Thyroid gland (tissue), 4 donors: ENCODE data around the gene RAPGEF6. TPM values are rescaled to one million over a fixed set of nuclear protein-coding genes. Genes with fewer than 3 reads are reported as not detected.

Experiments
- DNase-seq, 2 donors: peaks; one replicate each; pipeline ENCODE4 v3.0.0-alpha.2; 2019
- H3K27ac ChIP-seq, 3 donors: fragments of 200-600 bp; sonication (generic); 1 replicate in 2 of 3; 2 replicates in 1 of 3; pipeline ENCODE4 v1.5.1; 2016 to 2019; ENCODE audit warnings: mild to moderate bottlenecking in 1 of 3, moderate library complexity in 1 of 3
- H3K27me3 ChIP-seq: fragments of 200-600 bp; sonication (generic); one replicate; pipeline ENCODE4 v1.5.1; 2019
- H3K36me3 ChIP-seq, 2 donors: fragments of 200-600 bp; sonication (generic); one replicate each; pipeline ENCODE4 v1.5.1; 2016 to 2019
- H3K4me1 ChIP-seq, 2 donors: fragments of 200-600 bp; sonication (generic); one replicate each; pipeline ENCODE4 v1.5.1; 2017 to 2019
- H3K4me3 ChIP-seq, 3 donors: fragments of 200-600 bp; sonication (generic); replicated peaks in 1 of 3; 1 replicate in 2 of 3; 2 replicates in 1 of 3; pipeline ENCODE4 v1.5.1; 2016; ENCODE audit warnings: mild to moderate bottlenecking in 1 of 3
- H3K9me3 ChIP-seq: fragments of 200-600 bp; sonication (generic); one replicate; pipeline ENCODE4 v1.5.1; 2017
- POLR2A ChIP-seq, 2 donors: fragments of 450-650 bp; IDR thresholded peaks; one replicate each; pipeline ENCODE4 v1.6.1; 2017; ENCODE audit warnings: antibody characterized with exemption in 2 of 2, mild to moderate bottlenecking in 2 of 2, moderate library complexity in 1 of 2
- WGBS, 2 donors: methylation state at CpG; one replicate each; pipeline ENCODE4 v1.1.5; 2017; 5-methylcytosine and 5-hydroxymethylcytosine counted together
- intact Hi-C: fragments of 100-400 bp; cut with DNase I; formaldehyde crosslinking; loops from one replicate; pipeline ENCODE4 v1.15.1; 2023
- total RNA-seq, 4 donors: library from RNA; depleted of rRNA; stranded (reverse); fragments of >200 nt; gene quantifications; one replicate each; pipeline ENCODE4 v1.2.3, GENCODE V29; 2016
- TF ChIP-seq, protein P1 (sequence below), 6 experiments: fragments of 200-600 bp in 3 of 6; fragments of 450-650 bp in 3 of 6; sonication (generic) in 3 of 6; IDR thresholded peaks; one replicate each; pipeline ENCODE4 v1.5.1; 2016 to 2019; ENCODE audit warnings: antibody characterized with exemption in 6 of 6, mild to moderate bottlenecking in 2 of 6, inconsistent platforms in 1 of 6, moderate library complexity in 1 of 6

The RAPGEF6 gene
- total RNA-seq, 4 donors from 2014 or later, result 20.2 to 36.4 (median 25.2) TPM

- intact Hi-C loops, result no loop called here
- TF ChIP-seq, protein P1, sequence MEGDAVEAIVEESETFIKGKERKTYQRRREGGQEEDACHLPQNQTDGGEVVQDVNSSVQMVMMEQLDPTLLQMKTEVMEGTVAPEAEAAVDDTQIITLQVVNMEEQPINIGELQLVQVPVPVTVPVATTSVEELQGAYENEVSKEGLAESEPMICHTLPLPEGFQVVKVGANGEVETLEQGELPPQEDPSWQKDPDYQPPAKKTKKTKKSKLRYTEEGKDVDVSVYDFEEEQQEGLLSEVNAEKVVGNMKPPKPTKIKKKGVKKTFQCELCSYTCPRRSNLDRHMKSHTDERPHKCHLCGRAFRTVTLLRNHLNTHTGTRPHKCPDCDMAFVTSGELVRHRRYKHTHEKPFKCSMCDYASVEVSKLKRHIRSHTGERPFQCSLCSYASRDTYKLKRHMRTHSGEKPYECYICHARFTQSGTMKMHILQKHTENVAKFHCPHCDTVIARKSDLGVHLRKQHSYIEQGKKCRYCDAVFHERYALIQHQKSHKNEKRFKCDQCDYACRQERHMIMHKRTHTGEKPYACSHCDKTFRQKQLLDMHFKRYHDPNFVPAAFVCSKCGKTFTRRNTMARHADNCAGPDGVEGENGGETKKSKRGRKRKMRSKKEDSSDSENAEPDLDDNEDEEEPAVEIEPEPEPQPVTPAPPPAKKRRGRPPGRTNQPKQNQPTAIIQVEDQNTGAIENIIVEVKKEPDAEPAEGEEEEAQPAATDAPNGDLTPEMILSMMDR (IDR thresholded peaks at IDR 0.05), result no peak
- no peak for TF ChIP-seq POLR2A (IDR thresholded peaks at IDR 0.05)
- H3K9me3 ChIP-seq, result no peaks in the 10 kb centered on the region
- no peaks in the 10 kb centered on the region for H3K4me1 ChIP-seq
- H3K27ac ChIP-seq, result no peak overlapping the region
- no peak overlapping the region for H3K4me3 ChIP-seq
- no peaks in the 10 kb centered on the region for H3K36me3 ChIP-seq
- no peaks in the 10 kb centered on the region for H3K27me3 ChIP-seq
- DNase-seq, result no peak
Observed at GRCh38 chr5:131523500-131524185, 111.4 kb downstream of the RAPGEF6 start.

DNA sequence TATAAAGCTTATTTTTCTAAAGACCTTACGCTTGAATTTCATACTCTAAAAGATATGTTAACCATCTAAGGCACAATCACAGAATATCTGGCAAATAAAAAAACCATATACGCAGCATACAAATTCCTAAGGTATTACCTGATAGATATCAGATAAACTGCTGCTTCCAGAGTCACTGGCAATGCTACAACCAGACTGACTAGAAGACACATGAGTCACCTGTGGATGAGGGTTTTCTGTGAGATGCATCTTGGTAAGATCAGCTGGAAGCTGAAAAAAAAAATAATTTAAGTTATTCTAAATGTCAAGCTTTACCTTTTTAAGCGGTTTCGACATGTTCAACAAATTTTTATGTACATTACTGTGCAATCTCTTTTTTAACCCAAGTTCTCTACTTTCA, 113.8 kb downstream of the RAPGEF6 start:
- 96 to 97% methylated on average over 4 of the region's 4 CpGs for WGBS, 2 donors
- TF ChIP-seq, protein P1 (IDR thresholded peaks at IDR 0.05), result no peak
- TF ChIP-seq POLR2A (IDR thresholded peaks at IDR 0.05), result no peak
- intact Hi-C loops, result no loop called here
- H3K27ac ChIP-seq, result no peak overlapping the region
- no peaks in the 10 kb centered on the region for H3K27me3 ChIP-seq
- no peak overlapping the region for H3K4me3 ChIP-seq
- H3K36me3 ChIP-seq, result no peaks in the 10 kb centered on the region
- no peak for DNase-seq
- H3K4me1 ChIP-seq, result no peaks in the 10 kb centered on the region
- no peaks in the 10 kb centered on the region for H3K9me3 ChIP-seq

DNA sequence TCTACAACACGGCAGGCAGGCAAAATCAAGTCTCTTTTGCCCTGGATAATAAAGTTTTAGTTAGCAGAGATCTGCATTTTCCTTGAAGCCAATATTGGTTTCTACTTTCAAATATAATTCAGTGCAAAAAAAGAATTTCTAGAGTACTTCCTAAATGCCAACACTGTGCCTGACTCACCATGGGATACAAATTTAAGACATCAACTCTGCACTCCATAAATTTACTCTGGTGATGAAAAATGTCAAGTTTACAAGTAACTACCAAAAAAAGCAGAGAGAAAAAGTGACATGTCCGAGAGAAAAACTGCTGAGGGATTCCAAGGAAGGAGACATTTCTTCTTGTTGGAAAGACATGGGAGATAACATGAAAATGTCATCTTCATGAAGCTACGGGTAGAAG, 119.7 kb downstream of the RAPGEF6 start:
- no peak overlapping the region for H3K4me3 ChIP-seq
- intact Hi-C loops, result no loop called here
- 87% methylated on average over 3 of the region's 3 CpGs for WGBS, 2 donors
- no peaks in the 10 kb centered on the region for H3K27me3 ChIP-seq
- no peaks in the 10 kb centered on the region for H3K36me3 ChIP-seq
- H3K27ac ChIP-seq, result no peak overlapping the region
- DNase-seq, result no peak
- H3K4me1 ChIP-seq, result no peaks in the 10 kb centered on the region
- TF ChIP-seq POLR2A (IDR thresholded peaks at IDR 0.05), result no peak
- TF ChIP-seq, protein P1 (IDR thresholded peaks at IDR 0.05), result no peak
- no peaks in the 10 kb centered on the region for H3K9me3 ChIP-seq

GRCh38 chr5:131514316-131515283, 120.4 kb downstream of the RAPGEF6 start:
- no peak for DNase-seq
- H3K9me3 ChIP-seq, result no peaks in the 10 kb centered on the region
- intact Hi-C loops, result no loop called here
- 67 to 74% methylated on average over 6 of the region's 6 CpGs for WGBS, 2 donors
- H3K27me3 ChIP-seq, result no peaks in the 10 kb centered on the region
- peak overlapping the region in 2 of 3 donors; percentile 39 to 48 for H3K27ac ChIP-seq
- no peaks in the 10 kb centered on the region for H3K36me3 ChIP-seq
- TF ChIP-seq, protein P1 (IDR thresholded peaks at IDR 0.05), result no peak
- no peak for TF ChIP-seq POLR2A (IDR thresholded peaks at IDR 0.05)
- no peaks in the 10 kb centered on the region for H3K4me1 ChIP-seq
- no peak overlapping the region for H3K4me3 ChIP-seq

DNA sequence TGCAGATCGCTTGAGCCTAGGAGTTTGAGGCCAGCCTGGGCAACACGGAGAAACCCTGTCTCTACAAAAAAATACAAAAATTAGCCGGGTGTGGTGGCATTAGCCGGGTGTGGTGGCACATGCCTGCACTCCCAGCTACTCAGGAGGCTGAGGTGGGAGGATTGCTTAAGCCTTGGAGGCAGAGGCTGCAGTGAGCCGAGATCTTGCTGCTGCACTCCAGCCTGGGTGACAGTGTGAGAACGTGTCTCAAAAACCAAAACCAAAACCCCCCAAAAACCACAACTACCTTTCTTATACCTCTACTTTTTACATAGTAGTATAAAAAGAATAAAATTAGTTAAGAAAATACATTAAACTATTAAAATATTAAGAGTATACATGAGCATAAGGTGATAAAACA, 121.2 kb downstream of the RAPGEF6 start:
- Histone ChIP-seq H3K9me3 (no peaks in the 10 kb centered on the region), H3K4me1 (no peaks in the 10 kb centered on the region), H3K27ac (no peak overlapping the region), H3K36me3 (no peaks in the 10 kb centered on the region), H3K27me3 (no peaks in the 10 kb centered on the region), H3K4me3 (no peak overlapping the region)
- TF ChIP-seq, protein P1 (IDR thresholded peaks at IDR 0.05), result no peak
- TF ChIP-seq POLR2A (IDR thresholded peaks at IDR 0.05), result no peak
- intact Hi-C loops, result no loop called here
- WGBS, 2 donors, result 89 to 93% methylated on average over 6 of the region's 6 CpGs
- DNase-seq, result no peak
